NT2/D1 (cell line): ENCODE results near the gene AKAP13.

Source experiments
- DNase-seq: peaks from one replicate; pipeline ENCODE4 v3.0.0-alpha.2; 2011; ENCODE audit warnings: low read depth, low spot score
- H3K27me3 ChIP-seq: 2 replicates; pipeline ENCODE4 v1.6.0; 2011; ENCODE audit warnings: mild to moderate bottlenecking; ENCODE audit not compliant: insufficient read length, insufficient read depth
- H3K36me3 ChIP-seq: 2 replicates; pipeline ENCODE4 v1.6.1; 2011; ENCODE audit warnings: mild to moderate bottlenecking, low read length, mixed read lengths; ENCODE audit not compliant: insufficient read depth, insufficient read length
- H3K4me1 ChIP-seq: 2 replicates; pipeline ENCODE4 v1.5.1; 2011; ENCODE audit not compliant: insufficient read depth, insufficient read length
- H3K4me3 ChIP-seq: 2 replicates; pipeline ENCODE4 v1.5.1; 2011; ENCODE audit warnings: low read depth; ENCODE audit not compliant: insufficient read length
- H3K9ac ChIP-seq: 2 replicates; pipeline ENCODE4 v1.6.0; 2011; ENCODE audit warnings: low read depth; ENCODE audit not compliant: insufficient read length
- H3K9me3 ChIP-seq: 2 replicates; pipeline ENCODE4 v1.5.1; 2011; ENCODE audit warnings: mild to moderate bottlenecking, low read length; ENCODE audit not compliant: insufficient read depth
- SUZ12 ChIP-seq: IDR thresholded peaks from 2 replicates; pipeline ENCODE4 v1.6.1; 2011; ENCODE audit not compliant: insufficient read length, insufficient read depth; ENCODE audit errors: extremely low read depth
- YY1 ChIP-seq: IDR thresholded peaks from 2 replicates; pipeline ENCODE4 v1.6.1; 2011; ENCODE audit not compliant: insufficient read length, insufficient read depth
- ZNF274 ChIP-seq: IDR thresholded peaks from 2 replicates; pipeline ENCODE4 v1.6.1; 2011; ENCODE audit warnings: mild to moderate bottlenecking, low read depth, low read length

The AKAP13 gene

DNA sequence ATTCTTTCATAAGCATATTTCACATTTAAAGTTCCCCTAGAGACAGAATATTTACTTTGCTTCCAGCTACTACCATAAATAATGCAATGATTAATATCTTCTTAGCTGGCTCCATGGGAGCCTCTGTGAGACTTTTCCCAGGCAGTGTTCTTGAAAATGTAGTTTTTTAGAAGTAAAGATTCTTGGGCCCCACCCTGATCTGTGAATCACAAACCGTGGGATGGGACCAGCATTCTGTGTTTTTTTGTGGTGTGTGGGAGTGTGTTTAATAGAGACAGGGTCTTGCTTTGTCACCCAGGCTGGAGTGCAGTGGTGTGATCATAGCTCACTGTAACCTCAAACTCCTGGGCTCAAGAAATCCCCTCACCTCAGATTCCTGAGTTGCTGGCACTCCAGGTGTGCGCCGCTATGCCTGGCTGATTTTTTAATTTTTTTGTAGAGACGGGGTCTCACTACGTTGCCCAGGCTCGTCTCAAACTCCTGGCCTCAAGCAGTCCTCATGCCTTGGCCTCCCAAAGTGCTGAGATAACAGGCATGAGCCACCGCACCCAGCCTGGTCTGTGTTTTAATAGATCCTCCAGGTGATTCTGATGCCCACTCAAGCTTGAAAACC lies 331.3 kb downstream of the AKAP13 start:
- Histone ChIP-seq H3K27me3 (no peaks in the 10 kb centered on the region), H3K9ac (no peak overlapping the region), H3K9me3 (no peaks in the 10 kb centered on the region), H3K36me3 (peaks cover 42% of the 10 kb centered on the region), H3K4me3 (no peak overlapping the region), H3K4me1 (no peaks in the 10 kb centered on the region)
- DNase-seq = no peak
- no peak for TF ChIP-seq ZNF274
- no peak for TF ChIP-seq SUZ12
- TF ChIP-seq YY1 = no peak

DNA sequence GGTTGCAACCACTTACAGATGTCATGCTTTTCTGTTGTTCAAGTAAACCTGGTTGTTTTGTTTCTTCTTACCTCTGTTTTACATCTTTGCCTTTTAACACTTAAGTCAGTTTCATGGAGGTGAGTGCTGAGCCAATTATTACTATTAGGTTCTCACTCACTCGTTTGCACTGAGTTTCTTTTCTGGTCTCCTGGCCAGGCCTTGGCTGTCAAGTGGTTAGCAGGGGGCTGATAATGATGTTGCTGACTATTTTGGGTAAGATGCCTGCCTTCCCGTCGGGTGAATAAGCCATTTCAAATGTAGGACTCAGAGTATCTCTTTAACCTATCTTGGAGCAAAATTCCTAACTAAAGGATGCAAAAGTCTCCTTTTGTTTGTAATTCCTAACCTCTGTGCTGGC lies 335.9 kb downstream of the AKAP13 start:
- Histone ChIP-seq H3K4me3 (no peak overlapping the region), H3K27me3 (no peaks in the 10 kb centered on the region), H3K9me3 (no peaks in the 10 kb centered on the region), H3K4me1 (no peaks in the 10 kb centered on the region), H3K36me3 (peaks cover 63% of the 10 kb centered on the region), H3K9ac (no peak overlapping the region)
- DNase-seq = no peak
- TF ChIP-seq SUZ12 (no peak), ZNF274 (no peak), YY1 (no peak)

DNA sequence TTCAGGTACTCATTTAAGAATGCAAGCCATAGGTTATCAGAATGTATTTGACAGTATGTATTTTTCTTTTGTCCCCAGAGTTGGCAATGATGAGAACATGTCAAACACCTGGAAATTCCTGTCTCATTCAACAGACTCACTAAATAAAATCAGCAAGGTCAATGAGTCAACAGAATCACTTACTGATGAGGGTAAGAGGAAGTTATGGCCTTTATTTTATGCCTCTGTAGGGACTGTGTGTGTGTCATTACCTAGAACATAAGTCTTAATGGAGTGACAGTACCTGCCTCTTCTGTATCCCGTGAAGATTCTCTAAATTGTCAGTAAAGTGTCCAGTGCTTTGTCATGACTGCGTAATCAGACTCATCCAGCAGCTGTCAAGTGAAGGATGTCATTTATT lies 336.8 kb downstream of the AKAP13 start:
- Histone ChIP-seq H3K4me1 (no peaks in the 10 kb centered on the region), H3K4me3 (no peak overlapping the region), H3K36me3 (peaks cover 64% of the 10 kb centered on the region), H3K9me3 (no peaks in the 10 kb centered on the region), H3K27me3 (no peaks in the 10 kb centered on the region), H3K9ac (no peak overlapping the region)
- DNase-seq = no peak
- TF ChIP-seq ZNF274 = no peak
- TF ChIP-seq YY1 = no peak
- TF ChIP-seq SUZ12 = no peak

DNA sequence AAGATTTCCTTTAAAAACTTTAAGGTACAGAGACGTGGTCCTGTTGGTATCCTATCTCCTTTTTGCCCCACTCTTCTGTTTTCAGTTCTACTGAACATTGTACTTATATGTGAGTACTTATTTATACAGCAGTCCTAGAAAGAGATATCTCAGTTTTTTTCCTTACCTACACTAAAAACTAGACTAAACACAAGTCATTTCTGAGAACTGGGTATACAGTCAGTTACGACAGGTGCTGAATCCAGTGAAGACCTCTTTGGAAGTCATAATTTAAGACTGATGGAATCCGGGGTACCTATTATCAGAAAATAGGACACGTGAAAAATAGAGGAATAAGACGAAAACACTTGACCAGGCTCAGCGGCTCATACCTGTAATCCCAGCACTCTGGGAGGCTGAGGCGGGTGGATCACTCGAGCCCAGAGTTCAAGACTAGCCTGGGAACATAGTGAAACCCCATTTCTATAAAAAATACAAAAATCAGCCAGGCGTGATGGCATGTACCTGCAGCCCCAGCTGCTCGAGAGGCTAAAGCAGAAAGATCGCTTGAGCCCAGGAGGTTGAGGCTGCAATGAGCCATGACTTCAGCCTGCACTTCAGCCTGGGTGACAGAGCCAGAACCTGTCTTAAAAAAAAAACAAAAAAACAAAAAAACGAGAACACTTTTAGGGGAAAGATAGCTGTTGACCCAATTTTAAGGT lies 338.0 kb downstream of the AKAP13 start:
- Histone ChIP-seq H3K9me3 (no peaks in the 10 kb centered on the region), H3K4me1 (no peaks in the 10 kb centered on the region), H3K9ac (no peak overlapping the region), H3K27me3 (no peaks in the 10 kb centered on the region), H3K36me3 (peaks cover 73% of the 10 kb centered on the region), H3K4me3 (no peak overlapping the region)
- TF ChIP-seq YY1 (no peak), SUZ12 (no peak), ZNF274 (no peak)
- DNase-seq = no peak

- DNase-seq = no peak
- H3K36me3 ChIP-seq = peaks cover 75% of the 10 kb centered on the region
- H3K27me3 ChIP-seq = no peaks in the 10 kb centered on the region
- no peaks in the 10 kb centered on the region for H3K4me1 ChIP-seq
- TF ChIP-seq YY1 = no peak
- no peak for TF ChIP-seq ZNF274
- TF ChIP-seq SUZ12 = no peak
- H3K9me3 ChIP-seq = no peaks in the 10 kb centered on the region
- no peak overlapping the region for H3K4me3 ChIP-seq
- H3K9ac ChIP-seq = no peak overlapping the region
Observed at GRCh38 chr15:85718981-85719380, 338.6 kb downstream of the AKAP13 start.

- Histone ChIP-seq H3K4me1 (no peaks in the 10 kb centered on the region), H3K9me3 (no peaks in the 10 kb centered on the region), H3K36me3 (peaks cover 89% of the 10 kb centered on the region), H3K9ac (no peak overlapping the region), H3K27me3 (no peaks in the 10 kb centered on the region), H3K4me3 (no peak overlapping the region)
- DNase-seq = no peak
- TF ChIP-seq YY1 (no peak), ZNF274 (no peak), SUZ12 (no peak)
Observed at GRCh38 chr15:85722374-85723152, 342.2 kb downstream of the AKAP13 start.
